ENCODE measurements around the gene CYP2C8. TPM values are rescaled to one million over a fixed set of nuclear protein-coding genes. Genes with fewer than 3 reads are reported as not detected.

CYP2C8 gene
- total and polyA plus RNA-seq, 2 experiments from 2014 or later = 2.2 to 4.1 TPM

GRCh38 chr10:95056744-95057363 lies 12.4 kb downstream of the CYP2C8 start:
- Histone ChIP-seq H3K79me2 (no peaks in the 10 kb centered on the region), H3K27me3 (no peaks in the 10 kb centered on the region), H3K9me2 (replicated peaks; ENCODE audit: insufficient read depth) (no peaks in the 10 kb centered on the region), H4K20me1 (ENCODE audit: insufficient read depth, poor library complexity, severe bottlenecking) (no peaks in the 10 kb centered on the region), H3K4me1 (ENCODE audit: insufficient read depth) (no peaks in the 10 kb centered on the region), H3K36me3 (replicated peaks; ENCODE audit: insufficient read depth, low read depth) (no peaks in the 10 kb centered on the region), H3K9me3 (ENCODE audit: low read depth) (no peaks in the 10 kb centered on the region), H3K4me3 (no peak overlapping the region), H3K27ac (no peak overlapping the region), H3K4me2 (no peak overlapping the region), H2AFZ (no peak overlapping the region)
- no peak for DNase-seq (ENCODE audit: low spot score)
- no peak for TF ChIP-seq EZH2phosphoT487 (IDR thresholded peaks at IDR 0.05; ENCODE audit: low read depth, severe bottlenecking, unreplicated experiment)
- no peak for TF ChIP-seq EZH2 (IDR thresholded peaks at IDR 0.05; ENCODE audit: borderline replicate concordance)
- no peak for TF ChIP-seq CTCF (IDR thresholded peaks at IDR 0.05; ENCODE audit: poor library complexity)
- 89% methylated on average over 3 of the region's 3 CpGs for WGBS (ENCODE audit: low lambda C conversion rate, missing lambda C conversion rate)

- H3K4me1 ChIP-seq (ENCODE audit: insufficient read depth) = no peaks in the 10 kb centered on the region
- no peaks in the 10 kb centered on the region for H3K36me3 ChIP-seq (replicated peaks; ENCODE audit: insufficient read depth, low read depth)
- H3K4me2 ChIP-seq = no peak overlapping the region
- no peaks in the 10 kb centered on the region for H4K20me1 ChIP-seq (ENCODE audit: insufficient read depth, poor library complexity, severe bottlenecking)
- TF ChIP-seq CTCF (IDR thresholded peaks at IDR 0.05; ENCODE audit: poor library complexity) (no peak), EZH2 (IDR thresholded peaks at IDR 0.05; ENCODE audit: borderline replicate concordance) (no peak), EZH2phosphoT487 (IDR thresholded peaks at IDR 0.05; ENCODE audit: low read depth, severe bottlenecking, unreplicated experiment) (no peak)
- no peaks in the 10 kb centered on the region for H3K27me3 ChIP-seq
- H3K4me3 ChIP-seq = no peak overlapping the region
- no peak for DNase-seq (ENCODE audit: low spot score)
- no peak overlapping the region for H2AFZ ChIP-seq
- no peaks in the 10 kb centered on the region for H3K9me2 ChIP-seq (replicated peaks; ENCODE audit: insufficient read depth)
- H3K9me3 ChIP-seq (ENCODE audit: low read depth) = no peaks in the 10 kb centered on the region
- H3K27ac ChIP-seq = no peak overlapping the region
- WGBS (ENCODE audit: low lambda C conversion rate, missing lambda C conversion rate) = 86% methylated on average over 2 of the region's 2 CpGs
- H3K79me2 ChIP-seq = no peaks in the 10 kb centered on the region
Measured at GRCh38 chr10:95049919-95050318, 19.4 kb downstream of the CYP2C8 start.

- WGBS (ENCODE audit: low lambda C conversion rate, missing lambda C conversion rate) = 91% methylated on average over 2 of the region's 2 CpGs
- no peaks in the 10 kb centered on the region for H3K36me3 ChIP-seq (replicated peaks; ENCODE audit: insufficient read depth, low read depth)
- no peak for DNase-seq (ENCODE audit: low spot score)
Measured at GRCh38 chr10:95048206-95048605, 21.1 kb downstream of the CYP2C8 start.

More at GRCh38 chr10:95048206-95048605, 21.1 kb downstream of the CYP2C8 start:
- TF ChIP-seq CTCF (IDR thresholded peaks at IDR 0.05; ENCODE audit: poor library complexity) (no peak), EZH2phosphoT487 (IDR thresholded peaks at IDR 0.05; ENCODE audit: low read depth, severe bottlenecking, unreplicated experiment) (no peak), EZH2 (IDR thresholded peaks at IDR 0.05; ENCODE audit: borderline replicate concordance) (no peak)
- H2AFZ ChIP-seq = no peak overlapping the region
- no peak overlapping the region for H3K4me3 ChIP-seq
- no peaks in the 10 kb centered on the region for H3K9me2 ChIP-seq (replicated peaks; ENCODE audit: insufficient read depth)
- H3K27ac ChIP-seq = no peak overlapping the region
- no peaks in the 10 kb centered on the region for H4K20me1 ChIP-seq (ENCODE audit: insufficient read depth, poor library complexity, severe bottlenecking)
- H3K4me2 ChIP-seq = no peak overlapping the region
- no peaks in the 10 kb centered on the region for H3K4me1 ChIP-seq (ENCODE audit: insufficient read depth)
- H3K9me3 ChIP-seq (ENCODE audit: low read depth) = no peaks in the 10 kb centered on the region
- H3K27me3 ChIP-seq = no peaks in the 10 kb centered on the region
- no peaks in the 10 kb centered on the region for H3K79me2 ChIP-seq
